Activated T-cell treated with anti-CD3 and anti-CD28 coated beads for 1 hour (primary cell): ENCODE results near the gene CACNA2D3.

Experiments
- DNase-seq: peaks from one replicate; pipeline ENCODE4 v3.0.0-alpha.2; 2020; ENCODE audit warnings: low read depth

Gene CACNA2D3

DNA sequence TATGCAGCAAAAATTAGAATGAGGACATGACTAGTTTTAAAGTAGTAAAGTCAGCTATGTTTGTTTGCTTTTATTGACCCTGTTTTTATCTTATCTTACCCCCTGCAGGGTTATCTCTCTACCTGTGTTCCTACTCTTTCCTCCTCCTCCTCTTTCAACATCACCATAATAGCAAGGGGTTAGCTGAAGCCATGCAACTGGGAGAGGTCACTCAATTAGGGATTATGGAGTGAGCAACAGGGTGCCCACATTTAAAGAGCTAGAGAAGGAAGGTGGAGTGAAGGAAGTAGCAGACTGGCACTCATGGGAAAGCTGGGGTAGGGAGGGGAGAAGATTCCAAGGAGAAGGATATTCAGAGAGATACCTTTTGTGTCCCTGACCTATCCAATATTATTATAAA, 679.6 kb downstream of the CACNA2D3 start:
- DNase-seq: no peak

DNA sequence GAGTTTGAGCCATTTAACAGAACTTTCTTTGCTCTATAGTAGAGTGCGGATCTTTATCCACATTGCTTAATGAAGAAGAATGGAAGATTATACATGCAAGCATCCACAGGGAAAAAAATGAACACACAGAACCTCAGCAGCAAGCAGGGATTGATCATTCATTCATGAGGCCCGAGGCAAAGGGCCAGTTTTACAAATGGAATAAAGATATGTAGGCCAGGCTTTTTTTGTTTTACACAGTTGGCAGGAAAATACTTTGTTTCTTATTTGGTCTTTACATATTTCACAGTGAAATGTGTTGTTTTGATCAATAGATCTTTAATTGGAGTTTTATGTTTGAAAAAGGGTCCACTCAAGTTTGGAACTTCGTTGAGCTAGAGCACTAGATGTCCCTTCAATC, 688.0 kb downstream of the CACNA2D3 start:
- DNase-seq: no peak

GRCh38 chr3:54814224-54814623, 691.9 kb downstream of the CACNA2D3 start:
- no peak for DNase-seq

- DNase-seq: no peak
These were observed 695.3 kb downstream of the CACNA2D3 start for GRCh38 chr3:54817628-54818027.

- no peak for DNase-seq
These were observed 696.1 kb downstream of the CACNA2D3 start for GRCh38 chr3:54818486-54818885.

DNA sequence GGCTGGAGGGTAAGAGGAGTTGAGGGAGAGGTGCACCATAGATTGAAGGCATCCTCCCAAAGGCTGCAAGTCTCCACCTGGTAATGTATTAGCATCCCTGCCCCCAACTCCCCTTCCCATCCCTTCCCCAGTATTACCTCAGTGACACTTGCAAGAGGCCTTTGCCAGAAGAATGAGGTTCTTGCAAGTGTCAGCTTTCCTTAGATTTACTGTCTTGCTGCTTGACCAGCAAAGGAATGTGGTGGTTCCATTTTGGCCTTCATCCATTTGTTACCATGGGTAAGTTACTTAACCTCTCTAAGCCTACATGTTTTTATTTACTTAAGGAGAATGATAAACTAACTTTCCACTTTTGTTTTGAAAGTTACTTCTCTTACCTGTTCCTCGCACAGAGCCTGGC, 696.6 kb downstream of the CACNA2D3 start:
- no peak for DNase-seq

GRCh38 chr3:54819946-54820345, 697.6 kb downstream of the CACNA2D3 start:
- DNase-seq: no peak

DNA sequence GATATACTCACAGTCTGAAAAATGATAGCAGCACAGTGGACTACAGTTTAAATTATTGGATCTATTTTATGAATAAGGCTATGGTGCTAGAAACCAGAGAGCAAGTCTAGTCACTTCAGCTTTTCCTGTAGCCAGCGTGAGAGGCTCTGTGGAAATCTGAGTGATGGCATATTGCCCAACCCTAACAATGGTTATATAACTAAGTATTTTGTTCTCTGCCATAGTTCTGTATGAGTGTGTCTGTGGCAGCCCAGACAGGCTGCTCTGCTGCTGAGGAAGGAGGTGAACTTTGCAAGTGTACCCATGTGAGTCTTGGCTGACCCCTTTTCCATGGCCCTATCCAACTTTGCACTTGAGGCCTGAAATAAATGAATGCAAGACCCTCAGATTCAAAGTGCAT, 699.9 kb downstream of the CACNA2D3 start:
- DNase-seq: no peak

DNA sequence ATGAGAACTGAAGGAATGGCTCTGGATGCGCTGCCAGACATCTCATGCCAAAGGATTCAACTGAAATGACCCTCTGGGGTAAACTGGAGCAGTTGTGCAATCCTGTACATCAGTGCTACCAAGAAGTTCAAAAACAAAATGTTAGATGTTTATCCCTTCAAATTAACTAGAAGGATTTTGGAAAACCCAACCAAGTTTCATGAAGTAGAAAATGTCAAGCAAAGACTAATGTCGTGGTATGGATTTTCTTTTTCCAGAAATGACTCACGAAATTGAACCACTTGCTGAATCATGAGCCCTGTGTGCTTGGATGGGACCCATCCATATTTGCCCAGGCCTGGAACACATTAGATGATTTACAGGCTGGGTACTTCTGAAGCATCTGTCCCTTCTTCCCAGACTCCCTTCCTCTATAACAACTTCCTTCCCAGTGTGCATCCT, 703.9 kb downstream of the CACNA2D3 start:
- DNase-seq: no peak

DNA sequence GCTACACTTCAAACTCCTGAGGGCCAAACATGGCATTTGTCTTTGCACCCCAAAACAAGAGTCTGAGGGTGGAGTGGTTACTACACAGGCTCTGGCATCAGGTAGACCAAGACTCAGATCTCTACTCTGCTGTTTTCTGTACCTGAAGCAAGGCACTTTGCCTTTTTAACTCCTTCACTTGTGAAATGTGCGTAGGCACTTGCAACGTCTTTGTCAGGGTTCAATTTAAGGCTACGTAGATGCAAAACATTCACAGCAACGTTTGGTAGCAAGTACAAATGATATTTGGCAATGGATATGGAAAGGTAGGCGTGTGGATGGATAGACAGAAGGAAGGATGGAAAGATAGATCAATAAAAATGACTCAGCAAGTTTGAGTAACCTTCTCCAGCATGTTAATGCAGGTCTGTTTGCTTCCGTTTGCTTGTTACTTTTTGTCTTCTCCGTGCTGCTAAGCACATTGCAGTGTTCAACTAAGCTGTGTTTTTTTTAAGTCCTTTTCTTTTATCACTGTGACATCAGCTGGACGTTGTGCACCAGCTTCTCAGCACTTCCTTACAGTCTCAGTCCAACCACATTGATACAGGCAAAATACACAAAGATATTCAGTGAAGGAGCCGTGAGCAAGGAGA, 704.8 kb downstream of the CACNA2D3 start:
- no peak for DNase-seq

- no peak for DNase-seq
These were observed 705.4 kb downstream of the CACNA2D3 start for GRCh38 chr3:54827776-54828175.

DNA sequence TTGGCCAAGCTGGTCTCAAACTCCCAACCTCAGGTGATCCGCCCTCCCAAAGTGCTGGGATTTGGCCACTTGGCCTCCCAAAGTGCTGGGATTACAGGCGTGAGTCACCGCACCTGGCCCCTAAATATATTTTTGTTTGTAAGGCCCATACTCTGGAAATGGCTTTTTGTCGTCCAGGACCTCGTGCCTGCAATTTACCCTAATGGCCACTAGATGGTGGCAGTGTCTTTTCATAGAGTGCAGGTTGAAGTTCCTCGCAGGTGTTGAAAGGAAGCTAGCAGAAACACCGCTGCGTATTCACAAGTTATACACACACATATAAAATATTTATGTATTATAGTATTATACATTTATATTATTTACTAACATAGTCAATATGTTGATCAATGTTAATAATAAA, 708.3 kb downstream of the CACNA2D3 start:
- DNase-seq: no peak

DNA sequence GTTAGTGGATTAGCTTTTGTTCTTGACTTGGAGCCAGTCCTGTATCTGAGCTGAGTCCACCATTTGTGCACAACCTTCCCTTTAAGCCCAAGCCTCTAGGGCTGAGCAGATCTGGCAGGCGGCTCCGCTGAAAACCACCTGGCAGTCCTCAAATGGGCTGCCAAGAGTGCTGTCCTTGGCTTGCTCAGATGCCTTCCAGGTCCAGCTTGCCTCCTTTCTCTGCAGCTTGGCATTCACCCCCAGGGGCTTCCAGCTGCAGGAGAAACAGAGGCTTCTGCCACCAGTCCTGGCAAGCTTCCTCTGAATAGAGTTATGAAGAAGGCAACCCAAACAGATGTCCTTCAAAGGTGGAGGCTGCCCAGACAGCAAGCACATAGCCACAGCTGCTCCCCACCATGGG, 708.8 kb downstream of the CACNA2D3 start:
- DNase-seq: no peak

- DNase-seq: no peak
These were observed 710.5 kb downstream of the CACNA2D3 start for GRCh38 chr3:54832876-54833275.

GRCh38 chr3:54835701-54836100, 713.3 kb downstream of the CACNA2D3 start:
- DNase-seq: no peak

DNA sequence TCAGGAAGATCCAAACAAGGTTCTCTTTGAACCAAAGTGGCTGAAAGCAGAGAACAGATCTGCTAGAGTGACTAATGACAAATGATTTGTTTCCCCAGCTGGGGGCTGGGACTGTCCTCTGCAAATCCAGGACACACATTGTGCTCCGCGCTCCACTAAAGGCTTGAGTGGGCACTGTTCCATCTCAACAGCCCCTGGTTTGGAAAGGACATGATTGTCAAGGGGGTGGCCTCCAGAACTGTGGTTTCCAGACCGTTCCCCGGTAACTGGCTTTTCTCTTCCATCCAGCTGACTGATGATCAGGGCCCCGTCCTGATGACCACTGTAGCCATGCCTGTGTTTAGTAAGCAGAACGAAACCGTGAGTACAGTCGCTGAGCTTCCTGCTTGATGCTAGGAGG, 714.5 kb downstream of the CACNA2D3 start:
- DNase-seq: no peak

DNA sequence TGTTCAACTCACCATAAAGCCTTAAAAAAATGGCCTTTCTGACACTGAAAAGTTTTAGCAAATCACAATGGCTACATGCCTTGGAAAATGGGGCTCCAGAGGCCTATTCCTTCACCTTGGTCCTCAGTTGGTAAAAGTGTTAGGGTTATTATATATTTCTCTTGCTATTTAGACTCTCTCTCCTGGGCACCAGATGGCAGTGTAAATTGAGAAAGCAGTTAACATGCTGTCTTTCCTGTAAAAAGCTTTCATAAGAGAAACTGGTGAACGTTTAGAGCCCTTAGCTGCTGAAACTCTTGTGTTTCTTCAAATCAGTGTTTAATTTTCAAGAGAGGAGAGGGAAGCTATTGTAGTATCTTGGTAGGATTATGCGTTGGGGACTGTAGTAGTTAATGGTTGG, 715.6 kb downstream of the CACNA2D3 start:
- no peak for DNase-seq

- DNase-seq: no peak
These were observed 719.1 kb downstream of the CACNA2D3 start for GRCh38 chr3:54841471-54841870.

- no peak for DNase-seq
These were observed 721.0 kb downstream of the CACNA2D3 start for GRCh38 chr3:54843352-54843751.

- no peak for DNase-seq
These were observed 721.9 kb downstream of the CACNA2D3 start for GRCh38 chr3:54844211-54844610.

DNA sequence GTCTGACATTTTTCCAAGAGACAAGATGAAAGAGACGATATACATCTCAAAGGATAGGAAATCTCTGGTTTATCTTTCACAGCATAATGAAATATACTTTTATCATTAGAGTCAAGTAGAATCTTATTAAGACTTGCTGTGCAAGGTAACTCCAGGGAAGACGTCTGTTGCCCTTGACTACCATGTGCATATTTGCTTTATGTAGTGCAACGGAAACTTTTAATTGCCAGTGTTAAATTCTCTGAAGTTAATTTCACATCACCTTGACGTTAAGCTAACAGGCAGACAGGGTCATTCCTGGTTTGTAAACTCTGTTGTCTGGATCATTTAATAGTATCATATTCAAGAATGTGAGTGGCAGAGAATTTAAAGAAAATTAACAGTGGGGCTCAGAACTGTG, 722.7 kb downstream of the CACNA2D3 start:
- DNase-seq: no peak

DNA sequence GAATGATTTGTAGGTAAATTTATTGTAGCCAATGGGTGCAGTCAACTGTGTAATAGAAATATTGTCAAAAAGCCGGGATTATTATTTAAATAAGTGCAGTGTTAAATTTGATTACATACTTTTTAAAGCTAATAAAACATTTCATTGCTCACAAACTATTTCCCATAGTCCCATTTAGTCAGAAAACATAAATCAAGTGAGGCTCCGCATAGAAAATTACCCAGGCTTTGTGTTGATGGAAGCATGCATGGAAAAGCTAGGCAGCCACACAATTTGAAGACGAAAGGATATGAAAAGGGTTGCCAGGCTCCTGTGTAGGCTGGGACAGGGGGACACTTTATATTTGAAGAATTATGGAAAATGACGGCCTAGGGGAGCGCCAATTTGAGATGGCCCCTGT, 723.2 kb downstream of the CACNA2D3 start:
- DNase-seq: no peak

DNA sequence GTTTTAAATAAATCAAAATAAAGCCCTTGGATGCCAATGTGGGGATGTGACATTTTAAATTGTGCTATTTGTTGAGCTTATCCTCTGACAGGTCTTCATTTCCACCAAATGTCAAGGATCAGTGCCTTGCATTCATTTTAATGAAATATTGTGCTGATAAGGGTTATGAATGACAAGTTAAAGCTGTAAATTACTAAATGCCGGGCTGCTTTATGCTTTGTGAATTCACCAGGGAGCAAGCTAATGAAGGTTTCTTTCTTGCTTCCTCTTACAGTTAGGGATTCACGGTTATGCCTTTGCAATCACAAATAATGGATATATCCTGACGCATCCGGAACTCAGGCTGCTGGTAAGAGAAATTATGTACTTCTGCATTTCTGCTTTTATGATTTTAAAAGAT, 723.8 kb downstream of the CACNA2D3 start:
- no peak for DNase-seq

DNA sequence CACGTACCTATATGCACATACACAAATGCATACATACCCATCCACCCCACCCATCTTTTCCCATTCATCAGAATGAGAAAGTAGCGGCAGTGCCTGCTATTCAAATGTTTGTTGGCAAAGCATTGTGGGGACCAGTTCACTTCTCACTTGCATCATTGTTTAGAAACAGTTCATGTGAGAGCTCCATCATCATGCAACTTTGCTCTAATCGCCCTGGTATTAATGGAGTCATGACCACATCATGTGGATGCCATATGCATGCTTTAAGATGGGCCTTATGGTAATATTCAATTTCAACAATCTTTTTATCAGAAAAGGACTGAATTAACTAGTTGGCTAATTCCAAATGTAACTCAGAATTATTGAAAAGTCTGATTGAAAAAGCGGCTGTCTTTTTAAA, 725.0 kb downstream of the CACNA2D3 start:
- no peak for DNase-seq

- no peak for DNase-seq
These were observed 727.0 kb downstream of the CACNA2D3 start for GRCh38 chr3:54849360-54849759.
